ENCODE measurements around the gene MAEA.

Gene MAEA

DNA sequence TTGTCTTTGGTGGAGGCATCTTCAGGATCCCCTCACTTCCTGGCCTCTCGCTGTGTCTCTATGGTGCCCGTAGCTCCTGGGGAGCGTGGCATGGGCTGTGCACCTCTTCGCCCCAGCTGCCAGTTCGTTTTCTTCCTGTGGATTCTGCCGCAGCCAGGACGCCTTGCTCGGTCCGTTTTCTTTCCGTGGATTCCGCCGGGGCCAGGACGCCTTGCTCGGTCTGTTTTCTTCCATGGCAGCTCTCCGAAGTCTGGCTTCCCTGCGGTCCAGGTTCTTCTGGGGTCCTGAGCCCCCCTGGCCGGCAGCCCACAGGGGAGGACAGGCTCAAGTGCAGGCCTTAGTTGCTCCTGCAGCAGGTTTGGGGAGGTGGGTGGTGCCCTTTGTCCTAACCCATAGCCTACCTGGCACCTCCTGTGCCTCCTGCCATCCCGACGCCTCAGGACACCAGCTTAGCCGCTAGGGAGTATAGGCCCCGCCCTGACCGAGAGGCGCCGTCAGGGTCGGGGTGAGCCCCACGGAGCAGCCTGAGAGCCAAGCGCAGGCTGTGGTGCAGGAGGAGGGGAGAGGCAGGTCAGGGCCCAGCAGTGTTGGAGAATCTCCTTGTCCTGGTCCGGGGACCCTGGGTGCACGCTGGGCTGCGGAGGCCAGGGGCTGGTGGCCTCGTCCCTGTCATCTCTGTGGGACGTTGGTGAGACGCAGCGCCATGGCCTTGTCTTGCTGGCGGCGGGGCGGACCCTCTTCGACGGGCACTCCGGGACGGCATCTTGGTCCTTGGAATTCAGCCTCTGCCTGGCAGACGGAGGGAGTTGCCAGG, 84.4 kb downstream of the MAEA start:
- in situ Hi-C loops (cut with HindIII; ENCODE audit: low sequenced_read_pairs) = no loop called here

DNA sequence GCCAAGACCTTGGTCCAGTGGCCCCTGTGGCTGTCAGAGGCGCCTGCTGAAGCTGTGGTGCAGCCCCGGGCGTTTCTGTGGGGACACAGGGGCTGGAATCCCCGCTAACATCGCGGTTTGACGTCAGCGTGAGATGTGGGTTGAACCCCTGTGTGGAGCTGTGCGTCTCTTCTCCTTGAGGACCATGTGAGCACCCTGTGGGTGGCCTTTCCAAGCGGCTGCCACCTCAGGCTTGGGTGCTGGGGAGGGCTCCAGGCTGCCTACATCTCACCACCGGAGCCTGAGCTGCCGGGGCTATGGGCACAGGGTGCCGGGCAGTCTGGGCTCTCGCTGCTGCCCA, 85.0 kb downstream of the MAEA start:
- in situ Hi-C loops (cut with HindIII; ENCODE audit: low sequenced_read_pairs) = no loop called here

- in situ Hi-C loops (cut with HindIII; ENCODE audit: low sequenced_read_pairs) = no loop called here
Observed at GRCh38 chr4:1375051-1375721, 85.5 kb downstream of the MAEA start.

DNA sequence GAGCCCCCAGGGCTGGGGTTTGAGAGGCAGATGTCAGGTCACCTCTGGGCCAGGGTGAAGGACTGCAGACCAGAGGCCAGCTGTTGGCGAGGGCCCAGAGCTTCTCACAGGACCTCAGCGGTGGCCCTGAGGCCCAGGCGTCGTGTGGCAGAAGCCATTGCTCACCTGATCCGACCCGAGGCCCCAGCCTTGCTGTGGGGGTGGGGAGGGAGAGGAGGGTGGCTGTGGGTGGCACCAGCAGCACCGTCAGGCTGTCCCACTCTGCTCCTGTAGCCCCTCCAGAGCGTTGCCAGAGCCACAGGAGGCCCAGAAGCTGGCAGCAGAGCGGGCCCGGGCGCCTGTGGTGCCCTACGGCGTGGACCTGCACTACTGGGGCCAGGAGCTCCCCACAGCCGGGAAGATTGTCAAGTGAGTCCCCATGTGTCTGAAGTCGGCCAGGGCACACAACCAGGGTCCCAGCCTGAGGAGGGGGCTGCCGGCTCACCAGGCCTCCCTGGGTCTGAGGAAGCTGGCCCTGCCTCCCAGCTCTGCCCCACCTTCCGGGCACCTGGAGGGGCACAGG, 86.2 kb downstream of the MAEA start:
- in situ Hi-C loops (cut with HindIII; ENCODE audit: low sequenced_read_pairs) = no loop called here

DNA sequence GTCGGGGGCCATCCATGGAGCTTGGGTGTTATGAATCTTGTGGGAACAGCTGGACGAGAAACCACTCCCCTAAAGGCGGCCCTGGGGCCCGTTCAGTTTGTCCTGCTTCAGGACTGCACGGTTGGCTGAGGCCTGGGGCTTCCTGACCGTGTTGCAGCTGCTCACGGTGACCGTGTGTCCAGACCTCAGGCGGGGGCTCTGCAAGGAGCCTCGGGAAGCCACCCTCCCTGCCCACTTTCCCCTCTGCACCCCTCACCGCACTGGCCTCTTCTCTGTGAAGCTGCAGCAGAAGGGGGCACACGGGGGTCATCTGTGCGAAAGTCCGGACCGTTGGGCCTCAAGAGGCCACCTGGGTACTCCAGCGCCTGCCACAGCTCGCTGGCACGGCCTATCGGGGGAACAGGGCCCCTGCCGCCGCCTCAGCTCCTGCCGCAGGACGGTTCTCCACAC, 86.7 kb downstream of the MAEA start:
- in situ Hi-C loops (cut with HindIII; ENCODE audit: low sequenced_read_pairs) = no loop called here

- in situ Hi-C loops (cut with HindIII; ENCODE audit: low sequenced_read_pairs) = no loop called here
Observed at GRCh38 chr4:1376841-1377605, 87.3 kb downstream of the MAEA start.

- in situ Hi-C loops (cut with HindIII; ENCODE audit: low sequenced_read_pairs) = no loop called here
Observed at GRCh38 chr4:1377606-1378261, 88.0 kb downstream of the MAEA start.

DNA sequence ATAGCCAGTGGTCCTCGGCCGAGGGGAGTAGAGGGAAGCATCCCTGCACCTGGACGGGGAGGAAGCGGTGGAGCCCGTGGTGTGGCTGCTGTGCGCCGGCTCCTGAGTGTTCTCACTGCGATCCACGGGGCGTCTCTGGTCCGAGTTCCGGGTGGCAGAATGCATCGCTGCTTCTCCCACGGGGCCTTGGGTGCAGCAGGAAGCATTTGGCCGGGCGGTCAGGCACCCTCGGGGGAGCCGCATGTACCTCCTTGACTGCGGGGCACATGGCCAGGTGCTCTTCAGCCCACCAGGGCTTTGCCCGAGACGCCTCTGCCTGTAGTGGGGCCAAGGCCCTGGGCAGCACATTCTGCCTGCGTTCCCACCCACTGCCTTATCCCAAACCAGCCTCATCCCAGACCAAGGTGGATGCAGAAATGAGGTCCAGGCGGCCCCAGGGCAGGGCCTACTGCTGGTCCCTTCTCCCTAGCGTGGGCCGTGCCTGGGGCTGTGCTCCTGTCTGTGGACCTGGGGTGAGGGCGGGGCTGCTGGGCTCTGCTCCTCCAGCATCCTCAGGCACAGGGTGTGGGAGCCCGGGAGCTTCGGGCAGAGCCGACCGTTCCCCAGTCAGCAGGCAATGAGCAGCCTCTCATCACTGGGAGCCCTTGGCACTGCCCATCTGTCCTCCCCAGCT, 89.0 kb downstream of the MAEA start:
- in situ Hi-C loops (cut with HindIII; ENCODE audit: low sequenced_read_pairs) = no loop called here

GRCh38 chr4:1379351-1379781, 89.7 kb downstream of the MAEA start:
- in situ Hi-C loops (cut with HindIII; ENCODE audit: low sequenced_read_pairs) = no loop called here

- in situ Hi-C loops (cut with HindIII; ENCODE audit: low sequenced_read_pairs) = no loop called here
Observed at GRCh38 chr4:1379801-1380331, 90.2 kb downstream of the MAEA start.

- in situ Hi-C loops (cut with HindIII; ENCODE audit: low sequenced_read_pairs) = no loop called here
Observed at GRCh38 chr4:1380368-1381151, 90.9 kb downstream of the MAEA start.

DNA sequence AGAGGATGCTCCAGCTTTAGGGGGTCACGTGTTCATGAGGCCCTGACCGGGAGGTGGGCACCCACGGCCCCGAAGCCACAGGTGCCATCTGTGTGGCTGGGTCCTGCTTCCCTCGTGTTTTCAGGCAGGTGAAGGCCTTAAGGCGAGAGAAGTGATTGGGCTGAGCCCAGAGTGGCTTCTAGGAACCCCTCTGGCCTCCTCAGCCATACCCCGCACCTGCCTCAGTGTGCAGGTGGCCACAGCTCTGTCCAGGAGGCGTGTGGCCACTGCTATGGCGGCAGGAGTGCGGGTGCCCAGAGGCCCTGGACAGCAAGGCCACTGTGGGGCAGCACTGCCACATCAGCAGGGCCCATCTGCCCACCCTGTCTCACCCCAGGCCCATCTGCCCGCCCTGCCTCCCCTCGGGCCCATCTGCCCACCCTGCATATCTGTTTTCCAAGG, 91.5 kb downstream of the MAEA start:
- in situ Hi-C loops (cut with HindIII; ENCODE audit: low sequenced_read_pairs) = no loop called here

DNA sequence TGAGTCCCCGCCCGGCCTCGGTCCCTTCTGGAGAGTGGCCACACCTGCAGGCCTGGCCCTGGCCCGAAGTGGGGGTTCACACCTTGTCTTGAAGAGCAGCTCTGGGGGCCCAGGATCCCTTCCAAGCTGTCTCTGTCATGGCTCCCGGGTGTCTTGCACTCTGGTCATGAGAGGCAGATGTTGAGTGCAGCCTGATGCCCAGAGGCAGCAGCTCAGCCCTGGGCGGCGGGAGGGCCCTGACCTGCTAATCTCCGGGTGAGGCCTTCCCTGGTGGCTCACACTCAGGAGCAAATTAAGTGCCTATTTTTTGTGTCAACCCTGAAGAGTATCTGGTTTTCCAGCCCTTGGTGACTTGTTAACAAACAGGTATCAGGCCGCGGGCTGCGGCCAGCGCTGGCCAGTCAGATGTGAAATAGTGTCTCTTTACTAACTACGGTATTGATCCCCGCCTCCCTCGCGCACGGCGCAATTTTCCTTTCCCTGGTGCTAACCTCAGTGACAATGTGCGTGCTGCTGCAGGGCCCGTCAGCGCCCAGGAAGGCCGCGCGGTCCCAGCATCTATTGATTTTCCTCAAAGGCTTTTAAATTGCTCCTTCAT, 92.4 kb downstream of the MAEA start:
- in situ Hi-C loops (cut with HindIII; ENCODE audit: low sequenced_read_pairs) = no loop called here

GRCh38 chr4:1382776-1383727, 93.4 kb downstream of the MAEA start:
- in situ Hi-C loops (cut with HindIII; ENCODE audit: low sequenced_read_pairs) = no loop called here

GRCh38 chr4:1383728-1384591, 94.3 kb downstream of the MAEA start:
- in situ Hi-C loops (cut with HindIII; ENCODE audit: low sequenced_read_pairs) = no loop called here

- in situ Hi-C loops (cut with HindIII; ENCODE audit: low sequenced_read_pairs) = no loop called here
Observed at GRCh38 chr4:1384675-1385372, 95.1 kb downstream of the MAEA start.
